ENCODE results near the gene RNF167.
A peak's percentile ranks its signal among the peaks of the same experiment; 100 is the strongest.

RNF167 gene

DNA sequence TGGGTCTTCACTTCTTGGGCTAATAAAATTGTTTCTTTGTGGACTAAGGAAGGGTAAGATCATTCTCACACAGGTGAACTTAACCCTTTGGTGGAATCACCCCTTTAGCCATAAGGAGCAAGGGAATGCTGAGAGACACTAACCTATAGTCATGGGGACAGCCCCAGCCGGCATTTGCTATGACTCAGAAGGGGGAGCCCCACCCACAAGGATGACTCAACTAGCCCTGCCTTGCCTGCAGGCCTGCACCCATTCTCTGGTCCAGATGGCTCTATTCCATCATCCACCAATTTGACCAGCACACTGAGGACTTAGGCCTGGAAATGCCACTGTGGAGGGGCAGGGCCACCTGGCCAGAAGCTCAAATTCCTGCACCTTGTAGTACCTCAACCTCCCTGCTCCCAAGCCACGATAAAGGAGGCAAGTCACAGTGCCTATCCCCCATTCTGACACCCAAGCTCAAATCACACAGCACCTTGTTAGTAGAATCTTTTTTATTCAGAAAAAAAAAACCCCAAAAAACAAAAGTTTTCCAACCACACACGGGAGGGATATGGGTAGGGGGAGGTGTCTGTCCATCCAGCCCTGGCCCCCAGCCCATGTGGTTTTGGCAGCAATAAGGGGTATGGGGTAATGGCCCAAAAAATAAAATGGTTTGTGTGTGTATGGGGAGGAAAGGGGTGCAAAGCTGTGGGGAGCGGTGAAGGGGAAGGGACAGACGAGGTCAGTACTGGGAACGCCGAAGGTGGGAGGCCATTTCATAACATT is 5.3 kb downstream of the RNF167 start:
- TF ChIP-seq, protein P1, sequence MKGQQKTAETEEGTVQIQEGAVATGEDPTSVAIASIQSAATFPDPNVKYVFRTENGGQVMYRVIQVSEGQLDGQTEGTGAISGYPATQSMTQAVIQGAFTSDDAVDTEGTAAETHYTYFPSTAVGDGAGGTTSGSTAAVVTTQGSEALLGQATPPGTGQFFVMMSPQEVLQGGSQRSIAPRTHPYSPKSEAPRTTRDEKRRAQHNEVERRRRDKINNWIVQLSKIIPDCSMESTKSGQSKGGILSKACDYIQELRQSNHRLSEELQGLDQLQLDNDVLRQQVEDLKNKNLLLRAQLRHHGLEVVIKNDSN (IDR thresholded peaks at IDR 0.05): peak; percentile 23; the same call in 1 of the 2 replicates
- 0 out of 2 replicates have a peak, but pooled peaks have one; percentile 30 for TF ChIP-seq TCF12 (IDR thresholded peaks at IDR 0.05; ENCODE audit: low read depth)
- peak; percentile 42; the same call in 1 of the 2 replicates for TF ChIP-seq CEBPB (IDR thresholded peaks at IDR 0.05)
- peak; percentile 31; the same call in 1 of the 2 replicates for TF ChIP-seq EP300 (IDR thresholded peaks at IDR 0.05; ENCODE audit: borderline replicate concordance)
- TF ChIP-seq YY1 (IDR thresholded peaks at IDR 0.05; ENCODE audit: low read depth): no peak
- TF ChIP-seq RAD21 (IDR thresholded peaks at IDR 0.05; ENCODE audit: low read depth): no peak
- TF ChIP-seq, protein P2, sequence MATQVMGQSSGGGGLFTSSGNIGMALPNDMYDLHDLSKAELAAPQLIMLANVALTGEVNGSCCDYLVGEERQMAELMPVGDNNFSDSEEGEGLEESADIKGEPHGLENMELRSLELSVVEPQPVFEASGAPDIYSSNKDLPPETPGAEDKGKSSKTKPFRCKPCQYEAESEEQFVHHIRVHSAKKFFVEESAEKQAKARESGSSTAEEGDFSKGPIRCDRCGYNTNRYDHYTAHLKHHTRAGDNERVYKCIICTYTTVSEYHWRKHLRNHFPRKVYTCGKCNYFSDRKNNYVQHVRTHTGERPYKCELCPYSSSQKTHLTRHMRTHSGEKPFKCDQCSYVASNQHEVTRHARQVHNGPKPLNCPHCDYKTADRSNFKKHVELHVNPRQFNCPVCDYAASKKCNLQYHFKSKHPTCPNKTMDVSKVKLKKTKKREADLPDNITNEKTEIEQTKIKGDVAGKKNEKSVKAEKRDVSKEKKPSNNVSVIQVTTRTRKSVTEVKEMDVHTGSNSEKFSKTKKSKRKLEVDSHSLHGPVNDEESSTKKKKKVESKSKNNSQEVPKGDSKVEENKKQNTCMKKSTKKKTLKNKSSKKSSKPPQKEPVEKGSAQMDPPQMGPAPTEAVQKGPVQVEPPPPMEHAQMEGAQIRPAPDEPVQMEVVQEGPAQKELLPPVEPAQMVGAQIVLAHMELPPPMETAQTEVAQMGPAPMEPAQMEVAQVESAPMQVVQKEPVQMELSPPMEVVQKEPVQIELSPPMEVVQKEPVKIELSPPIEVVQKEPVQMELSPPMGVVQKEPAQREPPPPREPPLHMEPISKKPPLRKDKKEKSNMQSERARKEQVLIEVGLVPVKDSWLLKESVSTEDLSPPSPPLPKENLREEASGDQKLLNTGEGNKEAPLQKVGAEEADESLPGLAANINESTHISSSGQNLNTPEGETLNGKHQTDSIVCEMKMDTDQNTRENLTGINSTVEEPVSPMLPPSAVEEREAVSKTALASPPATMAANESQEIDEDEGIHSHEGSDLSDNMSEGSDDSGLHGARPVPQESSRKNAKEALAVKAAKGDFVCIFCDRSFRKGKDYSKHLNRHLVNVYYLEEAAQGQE (IDR thresholded peaks at IDR 0.05; ENCODE audit: low read depth): no peak
- peak; percentile 27; the same call in 1 of the 2 replicates for TF ChIP-seq TEAD4 (IDR thresholded peaks at IDR 0.05)
- TF ChIP-seq MAX (IDR thresholded peaks at IDR 0.05): 0 out of 2 replicates have a peak, but pooled peaks have one; percentile 1
- TF ChIP-seq NFIC (IDR thresholded peaks at IDR 0.05): 0 out of 2 replicates have a peak, but pooled peaks have one; percentile 17
- no peak for TF ChIP-seq FOXM1 (IDR thresholded peaks at IDR 0.05; ENCODE audit: borderline replicate concordance, low read depth)
- no peak for TF ChIP-seq TAF1 (IDR thresholded peaks at IDR 0.05; ENCODE audit: low read depth)
- TF ChIP-seq CREB1 (IDR thresholded peaks at IDR 0.05; ENCODE audit: low read depth): no peak
- no peak for TF ChIP-seq EGR1 (IDR thresholded peaks at IDR 0.05)
- no peak for TF ChIP-seq ZBTB7A (IDR thresholded peaks at IDR 0.05; ENCODE audit: low read depth)

GRCh38 chr17:4945944-4946280 is 5.8 kb downstream of the RNF167 start:
- TF ChIP-seq MAX (IDR thresholded peaks at IDR 0.05) (no peak; the same call in 1 of the 2 replicates), TEAD4 (IDR thresholded peaks at IDR 0.05) (no peak), ZBTB7A (IDR thresholded peaks at IDR 0.05; ENCODE audit: low read depth) (no peak), CEBPB (IDR thresholded peaks at IDR 0.05) (no peak), TCF12 (IDR thresholded peaks at IDR 0.05; ENCODE audit: low read depth) (no peak), EGR1 (IDR thresholded peaks at IDR 0.05) (no peak), FOXM1 (IDR thresholded peaks at IDR 0.05; ENCODE audit: borderline replicate concordance, low read depth) (no peak), CREB1 (IDR thresholded peaks at IDR 0.05; ENCODE audit: low read depth) (no peak), EP300 (IDR thresholded peaks at IDR 0.05; ENCODE audit: borderline replicate concordance) (no peak), TAF1 (IDR thresholded peaks at IDR 0.05; ENCODE audit: low read depth) (no peak), RAD21 (IDR thresholded peaks at IDR 0.05; ENCODE audit: low read depth) (no peak)
- TF ChIP-seq, protein P1 (IDR thresholded peaks at IDR 0.05): no peak
- TF ChIP-seq, protein P2 (IDR thresholded peaks at IDR 0.05; ENCODE audit: low read depth): no peak

DNA sequence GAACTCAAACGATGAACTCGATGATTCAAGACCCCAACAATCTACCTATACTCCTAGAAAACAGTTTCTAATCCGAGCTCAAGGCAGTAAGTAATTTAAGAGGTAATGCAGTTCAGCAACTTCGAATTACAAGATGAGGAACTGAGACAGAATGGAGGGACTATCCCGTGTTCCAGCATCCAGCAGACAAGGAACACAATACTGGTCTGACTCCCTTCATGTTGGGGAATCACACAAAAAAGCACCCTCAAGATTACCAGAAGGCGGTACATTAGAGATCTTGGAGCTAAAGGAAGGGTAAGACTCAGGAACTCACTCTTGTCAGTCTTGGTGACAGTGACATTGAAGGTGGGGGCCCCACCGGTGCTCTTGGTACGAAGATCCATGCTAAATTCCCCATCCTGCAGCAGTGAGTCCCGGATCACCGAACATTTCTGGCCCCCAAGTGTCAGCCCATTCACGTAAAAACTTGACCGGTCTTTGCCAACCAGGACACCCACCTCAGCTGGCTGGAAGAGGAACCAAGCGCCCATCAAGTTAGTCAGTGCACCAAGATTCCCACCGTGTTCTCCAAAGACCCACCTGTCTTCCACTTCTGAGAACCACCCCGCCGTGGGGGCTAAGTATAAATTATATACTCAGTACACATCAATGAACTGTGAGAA is 6.4 kb downstream of the RNF167 start:
- TF ChIP-seq TCF12 (IDR thresholded peaks at IDR 0.05; ENCODE audit: low read depth): no peak
- TF ChIP-seq RAD21 (IDR thresholded peaks at IDR 0.05; ENCODE audit: low read depth): no peak
- no peak for TF ChIP-seq EP300 (IDR thresholded peaks at IDR 0.05; ENCODE audit: borderline replicate concordance)
- no peak for TF ChIP-seq YY1 (IDR thresholded peaks at IDR 0.05; ENCODE audit: low read depth)
- no peak for TF ChIP-seq EGR1 (IDR thresholded peaks at IDR 0.05)
- TF ChIP-seq, protein P1 (IDR thresholded peaks at IDR 0.05): no peak
- TF ChIP-seq, protein P2 (IDR thresholded peaks at IDR 0.05; ENCODE audit: low read depth): no peak
- no peak for TF ChIP-seq NFIC (IDR thresholded peaks at IDR 0.05)
- no peak for TF ChIP-seq ZBTB7A (IDR thresholded peaks at IDR 0.05; ENCODE audit: low read depth)
- TF ChIP-seq MAX (IDR thresholded peaks at IDR 0.05): no peak
- TF ChIP-seq FOXM1 (IDR thresholded peaks at IDR 0.05; ENCODE audit: borderline replicate concordance, low read depth): no peak
- no peak for TF ChIP-seq CEBPB (IDR thresholded peaks at IDR 0.05)
- no peak for TF ChIP-seq TEAD4 (IDR thresholded peaks at IDR 0.05)
- TF ChIP-seq CREB1 (IDR thresholded peaks at IDR 0.05; ENCODE audit: low read depth): no peak
- no peak for TF ChIP-seq TAF1 (IDR thresholded peaks at IDR 0.05; ENCODE audit: low read depth)
